Measurements from ENCODE around the gene SLC6A2.

DNA sequence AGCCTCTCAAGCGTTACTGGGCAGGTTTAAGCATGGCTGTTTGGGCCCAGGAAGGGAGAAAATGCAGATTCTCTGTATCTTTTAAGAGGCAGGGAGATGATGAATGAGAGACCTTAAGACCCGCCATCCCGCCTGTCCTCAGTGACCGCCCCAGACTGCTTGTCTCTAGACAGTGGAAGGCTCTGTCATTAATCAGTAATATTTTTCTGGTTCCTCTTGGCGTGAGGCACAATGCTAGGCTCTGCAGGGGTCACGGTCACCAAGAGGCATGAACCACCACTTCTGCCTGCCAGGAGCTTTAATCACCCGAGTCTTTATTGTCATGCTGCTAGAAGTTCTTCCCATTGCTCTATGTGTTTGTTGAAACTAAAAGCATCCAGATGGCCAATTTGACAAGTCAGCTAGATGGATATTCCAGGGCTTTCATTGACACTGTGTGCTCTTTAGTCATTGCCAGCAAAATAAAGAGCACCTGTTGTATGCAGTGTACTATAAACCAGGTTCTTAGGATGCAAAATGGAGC lies 3.2 kb downstream of the SLC6A2 start:
- TF ChIP-seq, protein P1, sequence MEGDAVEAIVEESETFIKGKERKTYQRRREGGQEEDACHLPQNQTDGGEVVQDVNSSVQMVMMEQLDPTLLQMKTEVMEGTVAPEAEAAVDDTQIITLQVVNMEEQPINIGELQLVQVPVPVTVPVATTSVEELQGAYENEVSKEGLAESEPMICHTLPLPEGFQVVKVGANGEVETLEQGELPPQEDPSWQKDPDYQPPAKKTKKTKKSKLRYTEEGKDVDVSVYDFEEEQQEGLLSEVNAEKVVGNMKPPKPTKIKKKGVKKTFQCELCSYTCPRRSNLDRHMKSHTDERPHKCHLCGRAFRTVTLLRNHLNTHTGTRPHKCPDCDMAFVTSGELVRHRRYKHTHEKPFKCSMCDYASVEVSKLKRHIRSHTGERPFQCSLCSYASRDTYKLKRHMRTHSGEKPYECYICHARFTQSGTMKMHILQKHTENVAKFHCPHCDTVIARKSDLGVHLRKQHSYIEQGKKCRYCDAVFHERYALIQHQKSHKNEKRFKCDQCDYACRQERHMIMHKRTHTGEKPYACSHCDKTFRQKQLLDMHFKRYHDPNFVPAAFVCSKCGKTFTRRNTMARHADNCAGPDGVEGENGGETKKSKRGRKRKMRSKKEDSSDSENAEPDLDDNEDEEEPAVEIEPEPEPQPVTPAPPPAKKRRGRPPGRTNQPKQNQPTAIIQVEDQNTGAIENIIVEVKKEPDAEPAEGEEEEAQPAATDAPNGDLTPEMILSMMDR (conservative IDR thresholded peaks at IDR 0.05; ENCODE audit: low read length) = no peak
- TF ChIP-seq EZH2phosphoT487 (IDR thresholded peaks at IDR 0.05; ENCODE audit: borderline replicate concordance, low read depth, low read length) = no peak
